ENCODE results near the gene CNDP1. TPM values are rescaled to one million over a fixed set of nuclear protein-coding genes. Genes with fewer than 3 reads are reported as not detected.

CNDP1 gene
- total RNA-seq, 4 donors from 2014 or later = 0.08 to 2.4 TPM; not detected in 2

GRCh38 chr18:74569401-74569800 lies 35.1 kb downstream of the CNDP1 start:
- WGBS, 2 donors = 86 to 96% methylated on average over 4 of the region's 4 CpGs
- intact Hi-C loops (cut with DNase I; ENCODE audit: low total_unique reads) = no loop called here
- no peak for DNase-seq (ENCODE audit: low spot score in 2 of 2)
- no peak for TF ChIP-seq POLR2A (IDR thresholded peaks at IDR 0.05)
- TF ChIP-seq CTCF (IDR thresholded peaks at IDR 0.05) = no peak
- H3K4me3 ChIP-seq (ENCODE audit: low read depth, poor library complexity, severe bottlenecking) = no peak overlapping the region

GRCh38 chr18:74570266-74570665 lies 36.0 kb downstream of the CNDP1 start:
- DNase-seq (ENCODE audit: low spot score in 2 of 2) = no peak
- intact Hi-C loops (cut with DNase I; ENCODE audit: low total_unique reads) = no loop called here

GRCh38 chr18:74571895-74572680 lies 37.8 kb downstream of the CNDP1 start:
- no peak overlapping the region for H3K4me3 ChIP-seq (ENCODE audit: low read depth, poor library complexity, severe bottlenecking)
- DNase-seq (ENCODE audit: low spot score in 2 of 2) = no peak
- TF ChIP-seq POLR2A (IDR thresholded peaks at IDR 0.05) = no peak
- no peak for TF ChIP-seq CTCF (IDR thresholded peaks at IDR 0.05)
- 87 to 92% methylated on average over 12 of the region's 12 CpGs for WGBS, 2 donors
- intact Hi-C loops (cut with DNase I; ENCODE audit: low total_unique reads) = no loop called here

More at GRCh38 chr18:74570266-74570665, 36.0 kb downstream of the CNDP1 start:
- WGBS, 2 donors = 76 to 77% methylated on average over 4 of the region's 4 CpGs
- H3K4me3 ChIP-seq (ENCODE audit: low read depth, poor library complexity, severe bottlenecking) = no peak overlapping the region
- TF ChIP-seq POLR2A (IDR thresholded peaks at IDR 0.05) = no peak
- TF ChIP-seq CTCF (IDR thresholded peaks at IDR 0.05) = no peak

- intact Hi-C loops (cut with DNase I; ENCODE audit: low total_unique reads) = no loop called here
- DNase-seq (ENCODE audit: low spot score in 2 of 2) = no peak
- TF ChIP-seq CTCF (IDR thresholded peaks at IDR 0.05) (no peak), POLR2A (IDR thresholded peaks at IDR 0.05) (no peak)
- no peak overlapping the region for H3K4me3 ChIP-seq (ENCODE audit: low read depth, poor library complexity, severe bottlenecking)
Observed at GRCh38 chr18:74573053-74573452, 38.8 kb downstream of the CNDP1 start.

GRCh38 chr18:74574916-74575315 lies 40.6 kb downstream of the CNDP1 start:
- 62 to 63% methylated on average over 2 of the region's 2 CpGs for WGBS, 2 donors
- no peak for DNase-seq (ENCODE audit: low spot score in 2 of 2)
- intact Hi-C loops (cut with DNase I; ENCODE audit: low total_unique reads) = no loop called here
- H3K4me3 ChIP-seq (ENCODE audit: low read depth, poor library complexity, severe bottlenecking) = no peak overlapping the region
- TF ChIP-seq POLR2A (IDR thresholded peaks at IDR 0.05) = no peak

GRCh38 chr18:74577019-74577418 lies 42.7 kb downstream of the CNDP1 start:
- H3K4me3 ChIP-seq (ENCODE audit: low read depth, poor library complexity, severe bottlenecking) = no peak overlapping the region
- TF ChIP-seq CTCF (IDR thresholded peaks at IDR 0.05) (no peak), POLR2A (IDR thresholded peaks at IDR 0.05) (no peak)
- no peak for DNase-seq (ENCODE audit: low spot score in 2 of 2)
- WGBS, 2 donors = 45 to 48% methylated on average over 5 of the region's 5 CpGs
- intact Hi-C loops (cut with DNase I; ENCODE audit: low total_unique reads) = no loop called here

Measured in lower leg skin (tissue), 4 donors.